Neuronal stem cell (in vitro differentiated cells): ENCODE results near the gene MPP2.
"Not testable (repeated sequence)": the region's sequence is repeated elsewhere in the genome, so short reads cannot be mapped to it uniquely, and the experiment has no call there.

Experiments used
- DNase-seq: peaks from one replicate; pipeline ENCODE4 v3.0.0-alpha.2; 2013; ENCODE audit warnings: low spot score
- H2AFZ ChIP-seq: one replicate; pipeline ENCODE4 v1.6.1; 2013; ENCODE audit warnings: mild to moderate bottlenecking, low read length, inconsistent platforms
- H2AK5ac ChIP-seq: 2 replicates; pipeline ENCODE4 v1.6.1; 2013; ENCODE audit warnings: low read depth, mild to moderate bottlenecking, inconsistent platforms, low read length, moderate library complexity, mixed read lengths
- H2BK120ac ChIP-seq: 2 replicates; pipeline ENCODE4 v1.6.1; 2013; ENCODE audit warnings: low read depth, mild to moderate bottlenecking, inconsistent platforms, low read length, moderate library complexity, mixed read lengths
- H2BK12ac ChIP-seq: one replicate; pipeline ENCODE4 v1.6.1; 2013; ENCODE audit warnings: low read length, inconsistent platforms
- H2BK15ac ChIP-seq: 2 replicates; pipeline ENCODE4 v1.6.1; 2013; ENCODE audit warnings: mild to moderate bottlenecking, low read length, inconsistent platforms, mixed read lengths
- H2BK5ac ChIP-seq: one replicate; pipeline ENCODE4 v1.6.1; 2013; ENCODE audit warnings: inconsistent platforms, mild to moderate bottlenecking, low read length, moderate library complexity
- H3K14ac ChIP-seq: one replicate; pipeline ENCODE4 v1.6.1; 2013; ENCODE audit warnings: low read length, inconsistent platforms
- H3K18ac ChIP-seq: 2 replicates; pipeline ENCODE4 v1.6.1; 2013; ENCODE audit warnings: low read length, inconsistent platforms
- H3K23ac ChIP-seq: 2 replicates; pipeline ENCODE4 v1.6.1; 2013; ENCODE audit warnings: low read depth, mild to moderate bottlenecking, mixed read lengths, low read length, inconsistent platforms; ENCODE audit not compliant: poor library complexity
- H3K27ac ChIP-seq: replicated peaks from 3 replicates; pipeline ENCODE4 v1.5.1; 2013; ENCODE audit warnings: low read length, inconsistent platforms
- H3K27me3 ChIP-seq, 3 experiments: 2 replicates each; pipeline ENCODE4 v1.6.1; 2013; ENCODE audit warnings: low read length in 3 of 3, mild to moderate bottlenecking in 2 of 3, inconsistent platforms in 1 of 3, low read depth in 1 of 3, mixed read lengths in 1 of 3, moderate library complexity in 1 of 3; ENCODE audit not compliant: control insufficient read depth in 3 of 3, insufficient read depth in 3 of 3
- H3K36me3 ChIP-seq, 2 donors: replicated peaks in 1 of 2; 2 replicates each; pipeline ENCODE4 v1.6.1; 2013; ENCODE audit warnings: low read length in 2 of 2; ENCODE audit not compliant: control insufficient read depth in 2 of 2, insufficient read depth in 2 of 2
- H3K4ac ChIP-seq: 2 replicates; pipeline ENCODE4 v1.6.1; 2013; ENCODE audit warnings: inconsistent platforms, mild to moderate bottlenecking, low read length, moderate library complexity
- H3K4me1 ChIP-seq, 2 donors: 1 replicate in 1 of 2; 2 replicates in 1 of 2; pipeline ENCODE4 v1.6.1; 2013; ENCODE audit warnings: low read length in 2 of 2, low read depth in 1 of 2; ENCODE audit not compliant: control insufficient read depth in 2 of 2, insufficient read depth in 1 of 2
- H3K4me2 ChIP-seq: one replicate; pipeline ENCODE4 v1.6.1; 2013; ENCODE audit warnings: mild to moderate bottlenecking, low read length, inconsistent platforms; ENCODE audit not compliant: insufficient read depth, poor library complexity, severe bottlenecking
- H3K4me3 ChIP-seq, 2 donors: 2 replicates each; pipeline ENCODE4 v1.5.1; 2013; ENCODE audit warnings: low read length in 2 of 2, mild to moderate bottlenecking in 2 of 2, inconsistent platforms in 1 of 2, moderate library complexity in 1 of 2
- H3K79me1 ChIP-seq: one replicate; pipeline ENCODE4 v1.6.1; 2013; ENCODE audit warnings: low read depth, mild to moderate bottlenecking, inconsistent platforms, low read length, moderate library complexity
- H3K9ac ChIP-seq: one replicate; pipeline ENCODE4 v1.6.1; 2013; ENCODE audit warnings: mild to moderate bottlenecking, low read depth, low read length, inconsistent platforms; ENCODE audit not compliant: poor library complexity
- H3K9me3 ChIP-seq, 2 donors: replicated peaks in 1 of 2; 2 replicates each; pipeline versions ENCODE3 to v1.6.1; 2013; ENCODE audit warnings: low read length in 2 of 2, mild to moderate bottlenecking in 2 of 2, inconsistent platforms in 1 of 2, low read depth in 1 of 2, mixed read lengths in 1 of 2, moderate library complexity in 1 of 2; ENCODE audit not compliant: control insufficient read depth in 2 of 2, insufficient read depth in 1 of 2
- H4K8ac ChIP-seq: one replicate; pipeline ENCODE4 v1.6.1; 2013; ENCODE audit warnings: low read depth, mild to moderate bottlenecking, inconsistent platforms, low read length, moderate library complexity
- H4K91ac ChIP-seq: one replicate; pipeline ENCODE4 v1.6.1; 2013; ENCODE audit warnings: low read length, low read depth, mild to moderate bottlenecking, inconsistent platforms; ENCODE audit not compliant: poor library complexity
- WGBS, 2 donors: extraction: QIAGEN DNeasy Blood & Tissue Kit; methylation state at CpG; one replicate each; pipeline ENCODE4 v1.1.7; 2013; ENCODE audit warnings: missing lambda C conversion rate in 2 of 2, mixed read lengths in 1 of 2; ENCODE audit not compliant: insufficient read length in 2 of 2, insufficient replicate concordance in 1 of 2; ENCODE audit errors: extremely low coverage in 2 of 2; 5-methylcytosine and 5-hydroxymethylcytosine counted together

MPP2 gene

GRCh38 chr17:43940630-43941029, 33.3 kb upstream of the MPP2 start:
- DNase-seq: peak; percentile 39
- Histone ChIP-seq H2AK5ac (peak overlapping the region; percentile 69), H3K4me2 (no peak overlapping the region)

GRCh38 chr17:43939886-43940285, 32.5 kb upstream of the MPP2 start:
- Histone ChIP-seq H3K27ac (no peak overlapping the region), H3K4me3 (no peak overlapping the region), H3K9me3 (no peaks in the 10 kb centered on the region), H2BK120ac (no peak overlapping the region), H4K91ac (no peak overlapping the region), H3K4ac (no peak overlapping the region), H2AFZ (no peak overlapping the region), H3K23ac (no peak overlapping the region), H3K4me2 (no peak overlapping the region), H2BK12ac (no peak overlapping the region), H3K18ac (no peak overlapping the region), H3K9ac (no peak overlapping the region), H2BK15ac (peak overlapping the region; percentile 40), H3K36me3 (no peaks in the 10 kb centered on the region), H2BK5ac (no peak overlapping the region), H3K79me1 (no peaks in the 10 kb centered on the region), H4K8ac (no peak overlapping the region), H3K4me1 (peaks cover 0 to 10% of the 10 kb centered on the region in 2 donors), H3K14ac (no peak overlapping the region), H2AK5ac (no peak overlapping the region), H3K27me3 (peaks cover 0 to 49% (median 0%) of the 10 kb centered on the region in 3 experiments)
- no CpG with 5 or more reads among the region's 5 CpGs for WGBS, 2 donors
- no peak for DNase-seq

More at GRCh38 chr17:43940630-43941029, 33.3 kb upstream of the MPP2 start:
- peaks cover 0 to 48% (median 0%) of the 10 kb centered on the region in 3 experiments for H3K27me3 ChIP-seq
- no CpG with 5 or more reads among the region's 7 CpGs for WGBS, 2 donors
- no peak overlapping the region for H3K14ac ChIP-seq
- H2BK5ac ChIP-seq: peak overlapping the region; percentile 33
- H2AFZ ChIP-seq: no peak overlapping the region
- H2BK120ac ChIP-seq: no peak overlapping the region
- no peaks in the 10 kb centered on the region for H3K79me1 ChIP-seq
- peaks cover 0 to 7% of the 10 kb centered on the region in 2 donors for H3K4me1 ChIP-seq
- H3K9ac ChIP-seq: peak overlapping the region; percentile 34
- no peaks in the 10 kb centered on the region for H3K36me3 ChIP-seq
- H4K91ac ChIP-seq: no peak overlapping the region
- peak overlapping the region; percentile 40 for H2BK15ac ChIP-seq
- H2BK12ac ChIP-seq: no peak overlapping the region
- peak overlapping the region; percentile 6 for H3K23ac ChIP-seq
- no peak overlapping the region for H4K8ac ChIP-seq
- no peak overlapping the region for H3K4me3 ChIP-seq
- H3K4ac ChIP-seq: no peak overlapping the region
- no peaks in the 10 kb centered on the region for H3K9me3 ChIP-seq
- peak overlapping the region; percentile 15 for H3K18ac ChIP-seq
- H3K27ac ChIP-seq: no peak overlapping the region

- H3K23ac ChIP-seq, H3K14ac ChIP-seq, H3K27ac ChIP-seq, H4K8ac ChIP-seq, H2BK15ac ChIP-seq, H3K4me2 ChIP-seq, H2BK12ac ChIP-seq, H3K4ac ChIP-seq, H3K36me3 ChIP-seq, H2BK120ac ChIP-seq, H3K9ac ChIP-seq, DNase-seq, H4K91ac ChIP-seq, H3K9me3 ChIP-seq, H2AK5ac ChIP-seq, H2BK5ac ChIP-seq, H2AFZ ChIP-seq, H3K79me1 ChIP-seq, H3K18ac ChIP-seq, H3K4me3 ChIP-seq: not testable (repeated sequence)
- Histone ChIP-seq H3K27me3 (peaks cover 0 to 49% (median 0%) of the 10 kb centered on the region in 3 experiments), H3K4me1 (peaks cover 0 to 10% of the 10 kb centered on the region in 2 donors)
- WGBS, 2 donors: no CpG with 5 or more reads among the region's 3 CpGs
Measured at GRCh38 chr17:43939452-43939851, 32.1 kb upstream of the MPP2 start.

GRCh38 chr17:43938838-43939182, 31.5 kb upstream of the MPP2 start:
- Histone ChIP-seq H2BK120ac (no peak overlapping the region), H3K4ac (no peak overlapping the region), H3K18ac (no peak overlapping the region), H3K4me1 (peaks cover 0 to 10% of the 10 kb centered on the region in 2 donors), H2BK5ac (no peak overlapping the region), H3K4me2 (no peak overlapping the region), H3K23ac (no peak overlapping the region), H2BK15ac (no peak overlapping the region), H3K14ac (no peak overlapping the region), H2AFZ (peak overlapping the region; percentile 83), H3K4me3 (no peak overlapping the region), H4K8ac (no peak overlapping the region), H3K36me3 (no peaks in the 10 kb centered on the region), H2AK5ac (peak overlapping the region; percentile 71), H3K79me1 (no peaks in the 10 kb centered on the region), H2BK12ac (peak overlapping the region; percentile 49), H3K9me3 (no peaks in the 10 kb centered on the region), H3K27ac (no peak overlapping the region), H3K9ac (no peak overlapping the region), H4K91ac (no peak overlapping the region), H3K27me3 (peaks cover 0 to 49% (median 0%) of the 10 kb centered on the region in 3 experiments)
- DNase-seq: no peak
- WGBS, 2 donors: no CpG with 5 or more reads among the region's 6 CpGs
